Transverse colon (tissue), 3 donors: ENCODE results near the gene ATP9A.

Source experiments
- CTCF ChIP-seq, 5 experiments: fragments of 200-600 bp in 3 of 5; fragments of 450-650 bp in 2 of 5; sonication (generic) in 3 of 5; IDR thresholded peaks; 1 replicate in 2 of 5; 2 replicates in 3 of 5; pipeline ENCODE4 v1.5.1; 2016 to 2017; ENCODE audit warnings: antibody characterized with exemption in 5 of 5, inconsistent platforms in 3 of 5, mild to moderate bottlenecking in 2 of 5, moderate library complexity in 1 of 5
- EP300 ChIP-seq: sonication (generic); formaldehyde crosslinking; IDR thresholded peaks from one replicate; pipeline ENCODE4 v1.6.1; 2017; ENCODE audit warnings: antibody characterized with exemption, low read depth
- POLR2A ChIP-seq: fragments of 450-650 bp; IDR thresholded peaks from one replicate; pipeline ENCODE4 v1.6.1; 2016; ENCODE audit warnings: antibody characterized with exemption, mild to moderate bottlenecking, moderate library complexity

- TF ChIP-seq EP300, result no peak
- TF ChIP-seq CTCF (IDR thresholded peaks at IDR 0.05), result peak; percentile 65 to 85 (median 79)
- TF ChIP-seq POLR2A, result no peak
Measured at GRCh38 chr20:51700809-51701285, 67.3 kb downstream of the ATP9A start.
